ENCODE measurements around the gene TNFRSF21. TPM values are rescaled to one million over a fixed set of nuclear protein-coding genes. Genes with fewer than 3 reads are reported as not detected.
A peak's percentile ranks its signal among the peaks of the same experiment; 100 is the strongest.

The TNFRSF21 gene
- total and polyA plus RNA-seq, 11 donors = 2.7 to 18.1 (median 5.6) TPM

GRCh38 chr6:47306887-47307286 is 2.8 kb downstream of the TNFRSF21 start:
- no peak for DNase-seq
- H3K36me3 ChIP-seq = no peaks in the 10 kb centered on the region
- no peaks in the 10 kb centered on the region for H3K9me3 ChIP-seq
- peak overlapping the region in 1 of 12 donors; percentile 8 for H3K4me3 ChIP-seq
- intact Hi-C loops (cut with DNase I) = loop anchor here in 7 of 10 donors (5.0 to 10.0 kb wide), 5 partner anchors 60 to 460 kb away; no protein-coding TSS in a partner anchor
- peaks cover 0 to 12% (median 3%) of the 10 kb centered on the region in 12 donors for H3K4me1 ChIP-seq
- peaks cover 0 to 25% (median 13%) of the 10 kb centered on the region in 9 donors for H3K27me3 ChIP-seq
- 72 to 87% (median 85%) methylated on average over 2 of the region's 2 CpGs for WGBS, 4 donors
- no peak overlapping the region for H3K27ac ChIP-seq
- no peak for ATAC-seq
- TF ChIP-seq CTCF (IDR thresholded peaks at IDR 0.05) (no peak), POLR2A (IDR thresholded peaks at IDR 0.05) (no peak)

- H3K27me3 ChIP-seq = peaks cover 0 to 22% (median 13%) of the 10 kb centered on the region in 9 donors
- TF ChIP-seq POLR2A (IDR thresholded peaks at IDR 0.05) (no peak), CTCF (IDR thresholded peaks at IDR 0.05) (no peak)
- H3K9me3 ChIP-seq = no peaks in the 10 kb centered on the region
- ATAC-seq = no peak
- H3K4me3 ChIP-seq = no peak overlapping the region
- DNase-seq = no peak
- WGBS, 4 donors = 95 to 98% (median 97%) methylated on average over 1 of the region's 1 CpG; no CpG with 5 or more reads in 1 of the 4 donors
- intact Hi-C loops (cut with DNase I) = loop anchor here in 2 of 10 donors (5.0 to 10.0 kb wide), 2 partner anchors 42 to 59 kb away; no protein-coding TSS in a partner anchor
- peaks cover 0 to 12% (median 2%) of the 10 kb centered on the region in 12 donors for H3K4me1 ChIP-seq
- no peak overlapping the region for H3K27ac ChIP-seq
- H3K36me3 ChIP-seq = no peaks in the 10 kb centered on the region
Observed at GRCh38 chr6:47303861-47304260, 5.8 kb downstream of the TNFRSF21 start.

GRCh38 chr6:47303342-47303741 is 6.4 kb downstream of the TNFRSF21 start:
- Histone ChIP-seq H3K27ac (no peak overlapping the region), H3K36me3 (no peaks in the 10 kb centered on the region), H3K9me3 (no peaks in the 10 kb centered on the region), H3K4me1 (peaks cover 0 to 6% (median under 1%) of the 10 kb centered on the region in 12 donors), H3K4me3 (no peak overlapping the region), H3K27me3 (peaks cover 0 to 19% (median 9%) of the 10 kb centered on the region in 9 donors)
- DNase-seq (no peak), ATAC-seq (no peak)
- TF ChIP-seq CTCF (IDR thresholded peaks at IDR 0.05) = no peak
- no peak for TF ChIP-seq POLR2A (IDR thresholded peaks at IDR 0.05)
- intact Hi-C loops (cut with DNase I) = loop anchor here in 2 of 10 donors (5.0 to 10.0 kb wide), 2 partner anchors 41 to 59 kb away; no protein-coding TSS in a partner anchor
- WGBS, 4 donors = 83 to 100% (median 92%) methylated on average over 1 of the region's 1 CpG

- TF ChIP-seq CTCF (IDR thresholded peaks at IDR 0.05) (no peak), POLR2A (IDR thresholded peaks at IDR 0.05) (no peak)
- no peak for DNase-seq
- H3K4me3 ChIP-seq = no peak overlapping the region
- peaks cover 0 to 7% (median 3%) of the 10 kb centered on the region in 9 donors for H3K27me3 ChIP-seq
- no peaks in the 10 kb centered on the region for H3K9me3 ChIP-seq
- no peaks in the 10 kb centered on the region for H3K36me3 ChIP-seq
- peaks cover 0 to 3% (median 0%) of the 10 kb centered on the region in 12 donors for H3K4me1 ChIP-seq
- H3K27ac ChIP-seq = no peak overlapping the region
- intact Hi-C loops (cut with DNase I) = loop anchor here in 2 of 10 donors (5.0 to 10.0 kb wide), 2 partner anchors 40 to 57 kb away; no protein-coding TSS in a partner anchor
- WGBS, 4 donors = 83 to 88% (median 85%) methylated on average over 6 of the region's 6 CpGs
- no peak for ATAC-seq
Observed at GRCh38 chr6:47302043-47302442, 7.7 kb downstream of the TNFRSF21 start.

Measured in heart left ventricle (tissue), 16 donors.